OCI-LY7 (cell line): Measurements from ENCODE around the gene PKD1L1. TPM values are rescaled to one million over a fixed set of nuclear protein-coding genes. Genes with fewer than 3 reads are reported as not detected.

Source experiments
- BruUV-seq: library from RNA; stranded (reverse); fragments of 400-500 nt; replicated peaks from 2 replicates; lab custom pipeline; 2021; lab: Mats Ljungman, UMichigan
- CTCF ChIA-PET: fragments of 300-600 bp; sonication (Branson Sonifier 250); formaldehyde crosslinking; loops from one replicate; lab custom pipeline; 2022; ENCODE audit warnings: antibody characterized with exemption; ENCODE audit not compliant: unreplicated experiment; lab: Charles Lee
- POLR2A ChIA-PET: fragments of 300-600 bp; sonication (Branson Sonifier 250); formaldehyde crosslinking; loops from one replicate; lab custom pipeline; 2022; ENCODE audit warnings: antibody characterized with exemption; lab: Charles Lee
- DNase-seq: peaks from one replicate; pipeline ENCODE4 v3.0.0-alpha.2; 2015; ENCODE audit warnings: low spot score
- H2AFZ ChIP-seq: fragments of 200-600 bp; sonication (generic), shearing (Covaris generic); 2 replicates; pipeline ENCODE4 v1.6.1; 2014; ENCODE audit warnings: mild to moderate bottlenecking, antibody characterized with exemption, low read length, moderate library complexity
- H3K27ac ChIP-seq: fragments of 200-600 bp; sonication (generic); 2 replicates; pipeline ENCODE4 v1.5.1; 2014; ENCODE audit warnings: mixed run types, low read depth, mild to moderate bottlenecking, moderate library complexity, low read length, inconsistent platforms; ENCODE audit not compliant: poor library complexity, severe bottlenecking
- H3K36me3 ChIP-seq: fragments of 200-600 bp; sonication (generic); 2 replicates; pipeline ENCODE4 v1.6.1; 2014; ENCODE audit warnings: mild to moderate bottlenecking, antibody characterized with exemption, low read length, moderate library complexity, mixed read lengths; ENCODE audit not compliant: insufficient read depth
- H3K4me1 ChIP-seq: fragments of 200-600 bp; sonication (generic); 2 replicates; pipeline ENCODE4 v1.5.1; 2014; ENCODE audit warnings: mild to moderate bottlenecking, low read length; ENCODE audit not compliant: insufficient read depth, poor library complexity, severe bottlenecking
- H3K4me2 ChIP-seq: fragments of 200-600 bp; sonication (generic); 2 replicates; pipeline ENCODE4 v1.6.1; 2014; ENCODE audit warnings: mild to moderate bottlenecking, low read length
- H3K4me3 ChIP-seq: fragments of 200-600 bp; sonication (generic); 2 replicates; pipeline ENCODE4 v1.5.1; 2014; ENCODE audit warnings: mild to moderate bottlenecking, low read depth, low read length; ENCODE audit not compliant: poor library complexity, severe bottlenecking
- H3K79me2 ChIP-seq: fragments of 200-600 bp; sonication (generic); 2 replicates; pipeline ENCODE4 v1.6.1; 2016; ENCODE audit warnings: low read depth, mild to moderate bottlenecking, low read length, moderate library complexity, mixed read lengths; ENCODE audit not compliant: insufficient read depth
- H3K9me2 ChIP-seq: fragments of 200-600 bp; sonication (generic); 2 replicates; pipeline ENCODE4 v1.6.1; 2016; ENCODE audit warnings: mild to moderate bottlenecking, low read length, mixed read lengths; ENCODE audit not compliant: insufficient read depth
- H3K9me3 ChIP-seq: fragments of 200-600 bp; sonication (generic); 2 replicates; pipeline ENCODE4 v1.6.1; 2014; ENCODE audit warnings: mild to moderate bottlenecking, mixed run types, low read length, mixed read lengths
- H4K20me1 ChIP-seq: fragments of 200-600 bp; sonication (generic); 2 replicates; pipeline ENCODE4 v1.6.1; 2014; ENCODE audit warnings: mild to moderate bottlenecking, antibody characterized with exemption, low read length, moderate library complexity, mixed read lengths; ENCODE audit not compliant: insufficient read depth
- EZH2phosphoT487 ChIP-seq: fragments of 200-600 bp; sonication (generic); IDR thresholded peaks from 2 replicates; pipeline ENCODE4 v1.6.1; 2018; ENCODE audit warnings: low read depth, borderline replicate concordance, mild to moderate bottlenecking, mixed run types, antibody characterized with exemption, low read length, moderate library complexity, mixed read lengths
- intact Hi-C: fragments of 100-400 bp; cut with micrococcal nuclease; formaldehyde crosslinking; loops from one replicate; pipeline ENCODE4 v1.10.0; 2022; ENCODE audit not compliant: unreplicated experiment
- total RNA-seq, 2 experiments: library from RNA; depleted of rRNA in 1 of 2; stranded (reverse); fragments of >200 nt in 1 of 2; shearing (Covaris generic) in 1 of 2; gene quantifications; 2 replicates each; pipeline ENCODE4 v1.2.3, GENCODE V29; 2014 to 2022
- TF ChIP-seq, protein P1 (sequence below): fragments of 200-600 bp; sonication (generic); conservative IDR thresholded peaks from 2 replicates; pipeline ENCODE4 v1.5.1; 2014; ENCODE audit warnings: mild to moderate bottlenecking, antibody characterized with exemption, low read length, moderate library complexity, mixed read lengths

PKD1L1 gene
- total RNA-seq, 2 experiments from 2014 or later: 0.19 to 0.63 TPM

DNA sequence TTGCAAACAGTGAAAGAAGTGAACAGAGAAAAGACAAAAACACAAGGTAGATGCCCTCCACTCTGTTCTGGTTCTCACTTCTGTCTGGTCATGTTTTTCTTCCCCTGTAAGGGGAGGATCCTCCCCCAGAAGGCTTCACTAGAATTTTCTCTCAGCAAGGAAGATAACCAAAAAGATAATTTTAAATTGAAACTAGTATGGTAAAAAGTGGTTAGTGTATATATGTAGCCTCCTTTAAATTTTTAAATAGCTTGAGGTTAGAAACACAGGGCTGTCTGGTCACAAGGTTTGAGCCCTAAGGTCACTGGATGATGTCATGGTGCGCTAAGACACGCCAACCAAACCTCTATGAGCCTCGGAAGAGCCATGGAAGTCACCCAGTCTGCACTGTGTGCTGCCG lies 5.6 kb upstream of the PKD1L1 start:
- Histone ChIP-seq H3K27ac (no peak overlapping the region), H3K79me2 (no peaks in the 10 kb centered on the region), H3K36me3 (peaks cover 46% of the 10 kb centered on the region), H3K4me3 (no peak overlapping the region), H3K9me3 (no peaks in the 10 kb centered on the region), H3K9me2 (no peaks in the 10 kb centered on the region), H3K4me2 (no peak overlapping the region), H2AFZ (no peak overlapping the region), H4K20me1 (no peaks in the 10 kb centered on the region), H3K4me1 (no peaks in the 10 kb centered on the region)
- POLR2A ChIA-PET: no interaction called here
- no peak for DNase-seq
- intact Hi-C loops: no loop called here
- CTCF ChIA-PET: no interaction called here
- no TSS peak for BruUV-seq
- no peak for TF ChIP-seq EZH2phosphoT487
- TF ChIP-seq, protein P1, sequence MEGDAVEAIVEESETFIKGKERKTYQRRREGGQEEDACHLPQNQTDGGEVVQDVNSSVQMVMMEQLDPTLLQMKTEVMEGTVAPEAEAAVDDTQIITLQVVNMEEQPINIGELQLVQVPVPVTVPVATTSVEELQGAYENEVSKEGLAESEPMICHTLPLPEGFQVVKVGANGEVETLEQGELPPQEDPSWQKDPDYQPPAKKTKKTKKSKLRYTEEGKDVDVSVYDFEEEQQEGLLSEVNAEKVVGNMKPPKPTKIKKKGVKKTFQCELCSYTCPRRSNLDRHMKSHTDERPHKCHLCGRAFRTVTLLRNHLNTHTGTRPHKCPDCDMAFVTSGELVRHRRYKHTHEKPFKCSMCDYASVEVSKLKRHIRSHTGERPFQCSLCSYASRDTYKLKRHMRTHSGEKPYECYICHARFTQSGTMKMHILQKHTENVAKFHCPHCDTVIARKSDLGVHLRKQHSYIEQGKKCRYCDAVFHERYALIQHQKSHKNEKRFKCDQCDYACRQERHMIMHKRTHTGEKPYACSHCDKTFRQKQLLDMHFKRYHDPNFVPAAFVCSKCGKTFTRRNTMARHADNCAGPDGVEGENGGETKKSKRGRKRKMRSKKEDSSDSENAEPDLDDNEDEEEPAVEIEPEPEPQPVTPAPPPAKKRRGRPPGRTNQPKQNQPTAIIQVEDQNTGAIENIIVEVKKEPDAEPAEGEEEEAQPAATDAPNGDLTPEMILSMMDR: no peak

DNA sequence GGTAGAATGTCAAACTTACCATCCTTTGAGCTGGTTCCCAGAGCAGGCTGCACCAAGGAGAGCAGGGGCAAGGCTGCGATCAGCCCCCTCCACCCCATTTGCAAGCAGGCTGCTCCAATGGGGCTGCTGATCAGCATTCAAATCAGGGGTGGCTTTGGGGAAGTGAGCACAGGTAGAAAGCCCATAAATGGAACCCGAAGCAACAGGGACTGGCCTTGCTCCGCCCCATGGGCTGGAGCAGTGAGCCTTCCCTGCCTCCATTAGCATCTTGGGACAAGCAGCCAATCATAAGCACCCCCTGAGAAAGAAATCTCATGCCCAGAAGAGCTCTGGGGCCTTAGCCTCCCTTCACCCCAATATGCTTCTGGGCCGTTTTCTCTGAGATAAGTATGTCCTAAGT lies 4.0 kb upstream of the PKD1L1 start:
- Histone ChIP-seq H3K4me3 (no peak overlapping the region), H2AFZ (no peak overlapping the region), H3K79me2 (no peaks in the 10 kb centered on the region), H3K36me3 (peaks cover 34% of the 10 kb centered on the region), H3K27ac (no peak overlapping the region), H3K9me3 (no peaks in the 10 kb centered on the region), H3K4me1 (no peaks in the 10 kb centered on the region), H3K4me2 (no peak overlapping the region), H4K20me1 (no peaks in the 10 kb centered on the region), H3K9me2 (no peaks in the 10 kb centered on the region)
- ChIA-PET CTCF (no interaction called here), POLR2A (interaction anchor here (0.6 to 1.2 kb wide), 5 partner anchors 8 to 417 kb away, joined by 3 to 4 read pairs (median 3); no protein-coding TSS in a partner anchor)
- BruUV-seq: no TSS peak
- TF ChIP-seq, protein P1: no peak
- intact Hi-C loops: no loop called here
- no peak for DNase-seq

DNA sequence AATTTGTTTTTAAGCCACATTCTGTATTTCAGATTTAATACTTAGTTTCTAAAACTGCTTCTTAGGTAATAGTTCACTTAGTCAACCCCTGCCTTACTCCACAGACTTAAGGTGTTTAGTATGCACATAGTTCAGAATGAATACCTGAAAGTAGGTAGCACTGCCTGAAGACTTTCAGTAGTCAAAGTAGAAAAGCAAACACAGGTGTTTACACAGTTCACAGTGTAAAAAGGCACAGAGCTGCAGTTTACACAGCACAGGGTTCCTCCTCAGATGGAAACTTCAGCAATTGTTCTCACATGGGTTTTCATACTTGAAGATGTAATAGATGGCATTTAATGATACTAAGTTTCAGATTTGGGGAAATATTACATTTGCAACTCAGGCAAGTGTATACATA lies 3.1 kb upstream of the PKD1L1 start:
- no peak overlapping the region for H3K4me3 ChIP-seq
- intact Hi-C loops: no loop called here
- no peaks in the 10 kb centered on the region for H3K9me2 ChIP-seq
- H3K4me1 ChIP-seq: no peaks in the 10 kb centered on the region
- no peaks in the 10 kb centered on the region for H4K20me1 ChIP-seq
- no peak for DNase-seq
- H3K4me2 ChIP-seq: no peak overlapping the region
- no peak overlapping the region for H2AFZ ChIP-seq
- H3K36me3 ChIP-seq: peaks cover 25% of the 10 kb centered on the region
- no peaks in the 10 kb centered on the region for H3K79me2 ChIP-seq
- POLR2A ChIA-PET: interaction anchor here (0.7 kb wide), 1 partner anchor 9 kb away, joined by 4 read pairs; no protein-coding TSS in a partner anchor
- TF ChIP-seq, protein P1: no peak
- TF ChIP-seq EZH2phosphoT487: no peak
- no TSS peak for BruUV-seq
- H3K27ac ChIP-seq: no peak overlapping the region
- no peaks in the 10 kb centered on the region for H3K9me3 ChIP-seq
- CTCF ChIA-PET: no interaction called here
